Activated CD4-positive, alpha-beta T cell treated with anti-CD3 and anti-CD28 coated beads for 4 hours (primary cell): ENCODE measurements around the gene LPCAT4.

ENCODE experiments used
- DNase-seq, 2 donors: peaks; one replicate each; pipeline ENCODE4 v3.0.0-alpha.2; 2020

LPCAT4 gene

GRCh38 chr15:34336991-34337556, 29.9 kb downstream of the LPCAT4 start:
- peak; percentile 23 to 35 for DNase-seq

GRCh38 chr15:34336231-34336990, 30.6 kb downstream of the LPCAT4 start:
- no peak for DNase-seq

GRCh38 chr15:34335176-34336032, 31.6 kb downstream of the LPCAT4 start:
- no peak for DNase-seq

GRCh38 chr15:34334672-34335071, 32.3 kb downstream of the LPCAT4 start:
- DNase-seq, result no peak

- no peak for DNase-seq
Measured at GRCh38 chr15:34332553-34333120, 34.4 kb downstream of the LPCAT4 start.

GRCh38 chr15:34331809-34332208, 35.2 kb downstream of the LPCAT4 start:
- no peak for DNase-seq

GRCh38 chr15:34330279-34330678, 36.7 kb downstream of the LPCAT4 start:
- DNase-seq, result no peak

GRCh38 chr15:34329006-34329405, 38.0 kb downstream of the LPCAT4 start:
- DNase-seq, result no peak

- DNase-seq, result no peak
Measured at GRCh38 chr15:34327906-34328305, 39.1 kb downstream of the LPCAT4 start.

GRCh38 chr15:34325368-34325767, 41.6 kb downstream of the LPCAT4 start:
- no peak for DNase-seq

- no peak for DNase-seq
Measured at GRCh38 chr15:34324933-34325332, 42.1 kb downstream of the LPCAT4 start.

GRCh38 chr15:34323217-34323616, 43.8 kb downstream of the LPCAT4 start:
- DNase-seq, result no peak

GRCh38 chr15:34318277-34319079, 48.5 kb downstream of the LPCAT4 start:
- DNase-seq, result no peak

GRCh38 chr15:34314491-34315490, 52.2 kb downstream of the LPCAT4 start:
- DNase-seq, result no peak

- DNase-seq, result no peak
Measured at GRCh38 chr15:34311563-34311962, 55.4 kb downstream of the LPCAT4 start.
